22Rv1 (cell line): ENCODE results near the gene PANX2.

Source experiments
- CTCF ChIP-seq: fragments of 450-650 bp; IDR thresholded peaks from 2 replicates; pipeline ENCODE4 v1.5.1; 2017; ENCODE audit warnings: mild to moderate bottlenecking
- ZFX ChIP-seq: fragments of 450-650 bp; IDR thresholded peaks from 2 replicates; pipeline ENCODE4 v1.6.1; 2017; ENCODE audit warnings: antibody characterized with exemption, borderline replicate concordance

DNA sequence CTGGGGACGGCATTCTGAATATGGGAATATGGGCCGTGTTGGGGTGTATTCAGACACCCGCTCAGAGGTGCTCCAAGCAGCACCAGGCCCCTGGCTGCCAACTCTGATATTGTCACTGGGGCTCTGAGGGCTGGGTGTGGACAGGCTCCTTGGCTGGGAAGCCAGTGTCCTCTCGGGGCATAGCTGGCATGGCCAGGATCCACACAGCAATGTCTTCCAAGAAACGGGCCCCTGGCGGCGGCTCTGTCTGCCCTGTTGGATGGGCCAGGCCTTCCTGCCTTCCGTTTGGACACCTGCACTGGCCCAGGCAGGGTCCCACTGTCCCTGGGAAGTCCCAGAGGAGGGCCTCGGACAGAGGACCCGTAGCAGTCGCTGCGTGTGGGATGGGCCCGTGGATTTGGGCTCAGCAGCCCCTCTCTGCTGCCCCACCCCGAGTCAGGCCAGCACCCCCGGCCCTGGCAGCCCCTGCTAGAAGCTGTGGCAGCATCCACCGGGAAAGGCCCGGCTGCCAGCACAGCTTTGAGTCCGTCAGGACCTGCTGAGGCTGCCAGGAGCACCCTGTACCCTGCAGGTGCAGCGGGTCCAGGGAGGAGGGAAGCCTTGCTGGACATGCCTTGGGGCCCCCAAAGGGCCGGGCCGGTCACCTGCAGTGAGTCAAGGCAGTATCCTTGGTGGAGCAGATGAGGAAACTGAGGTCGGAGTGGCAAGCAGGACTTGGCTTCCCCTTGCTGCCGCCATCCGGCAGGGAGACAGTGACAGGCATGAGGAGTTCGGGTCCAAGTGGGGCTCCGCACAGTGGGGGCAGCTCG, 4.1 kb downstream of the PANX2 start:
- TF ChIP-seq CTCF (no peak), ZFX (no peak)
